Left ventricle myocardium inferior (tissue), 1 donor: Measurements from ENCODE around the gene SHISAL2A. TPM values are rescaled to one million over a fixed set of nuclear protein-coding genes. Genes with fewer than 3 reads are reported as not detected.

Experiments used
- DNase-seq: peaks from one replicate; pipeline ENCODE4 v3.0.0-alpha.2; 2020
- H3K27ac ChIP-seq: fragments of 200-600 bp; replicated peaks from 2 replicates; pipeline ENCODE4 v1.8.0; 2021
- H3K27me3 ChIP-seq: fragments of 200-600 bp; 2 replicates; pipeline ENCODE4 v1.8.0; 2021; ENCODE audit warnings: low read depth
- H3K36me3 ChIP-seq: fragments of 200-600 bp; 2 replicates; pipeline ENCODE4 v1.8.0; 2021
- H3K4me1 ChIP-seq: fragments of 200-600 bp; 2 replicates; pipeline ENCODE4 v1.8.0; 2021
- H3K4me3 ChIP-seq: fragments of 200-600 bp; 2 replicates; pipeline ENCODE4 v1.8.0; 2021; ENCODE audit warnings: mild to moderate bottlenecking, moderate library complexity
- H3K9me3 ChIP-seq: fragments of 200-600 bp; replicated peaks from 2 replicates; pipeline ENCODE4 v1.8.0; 2021
- intact Hi-C: fragments of 100-400 bp; cut with micrococcal nuclease; formaldehyde crosslinking; loops from one replicate; pipeline ENCODE4 v1.11.0; 2022
- total RNA-seq: library from RNA; stranded (reverse); fragmentation: NEBNext Ultra II Directional; extraction: Animal tissue kit (Norgen Biotek cat#: 25700); gene quantifications from one replicate; pipeline ENCODE4 v1.2.1, GENCODE V29; 2021
- TF ChIP-seq, protein P1 (sequence below): fragments of 200-600 bp; IDR thresholded peaks from 2 replicates; pipeline ENCODE4 v1.8.0; 2021; ENCODE audit warnings: antibody characterized with exemption, mild to moderate bottlenecking, borderline replicate concordance
- donor health status: DM: no; HTN: yes; CAD: no; lungs with severe emphysema.

Gene SHISAL2A
- total RNA-seq, 1 donor from 2014 or later = not detected

GRCh38 chr1:52592637-52593323 lies 40.2 kb upstream of the SHISAL2A start:
- no peak for DNase-seq
- intact Hi-C loops = no loop called here
- peak overlapping the region; percentile 27 for H3K27ac ChIP-seq
- H3K4me3 ChIP-seq = no peak overlapping the region
- H3K36me3 ChIP-seq = no peaks in the 10 kb centered on the region
- no peaks in the 10 kb centered on the region for H3K27me3 ChIP-seq
- H3K4me1 ChIP-seq = peaks cover 9% of the 10 kb centered on the region
- TF ChIP-seq, protein P1, sequence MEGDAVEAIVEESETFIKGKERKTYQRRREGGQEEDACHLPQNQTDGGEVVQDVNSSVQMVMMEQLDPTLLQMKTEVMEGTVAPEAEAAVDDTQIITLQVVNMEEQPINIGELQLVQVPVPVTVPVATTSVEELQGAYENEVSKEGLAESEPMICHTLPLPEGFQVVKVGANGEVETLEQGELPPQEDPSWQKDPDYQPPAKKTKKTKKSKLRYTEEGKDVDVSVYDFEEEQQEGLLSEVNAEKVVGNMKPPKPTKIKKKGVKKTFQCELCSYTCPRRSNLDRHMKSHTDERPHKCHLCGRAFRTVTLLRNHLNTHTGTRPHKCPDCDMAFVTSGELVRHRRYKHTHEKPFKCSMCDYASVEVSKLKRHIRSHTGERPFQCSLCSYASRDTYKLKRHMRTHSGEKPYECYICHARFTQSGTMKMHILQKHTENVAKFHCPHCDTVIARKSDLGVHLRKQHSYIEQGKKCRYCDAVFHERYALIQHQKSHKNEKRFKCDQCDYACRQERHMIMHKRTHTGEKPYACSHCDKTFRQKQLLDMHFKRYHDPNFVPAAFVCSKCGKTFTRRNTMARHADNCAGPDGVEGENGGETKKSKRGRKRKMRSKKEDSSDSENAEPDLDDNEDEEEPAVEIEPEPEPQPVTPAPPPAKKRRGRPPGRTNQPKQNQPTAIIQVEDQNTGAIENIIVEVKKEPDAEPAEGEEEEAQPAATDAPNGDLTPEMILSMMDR = no peak
- no peaks in the 10 kb centered on the region for H3K9me3 ChIP-seq

DNA sequence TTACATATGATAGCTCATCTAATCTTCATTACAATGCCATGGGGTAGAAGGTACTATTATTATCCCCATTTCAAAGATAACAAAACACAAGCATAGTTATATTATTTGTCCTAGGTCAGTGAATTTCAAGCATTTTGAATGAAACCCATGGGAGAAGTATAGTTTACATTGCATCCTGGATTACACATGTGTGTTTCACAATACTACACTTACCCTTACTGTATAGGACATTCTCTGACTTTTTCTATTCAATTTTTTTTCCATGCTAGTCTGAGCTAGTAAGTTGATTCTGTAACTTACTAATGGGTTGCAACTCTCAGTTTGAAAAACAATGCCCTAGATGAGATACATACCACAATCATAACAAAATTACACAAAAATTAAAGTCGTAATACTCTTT lies 39.5 kb upstream of the SHISAL2A start:
- no peak overlapping the region for H3K27ac ChIP-seq
- DNase-seq = no peak
- no peaks in the 10 kb centered on the region for H3K36me3 ChIP-seq
- no peaks in the 10 kb centered on the region for H3K9me3 ChIP-seq
- TF ChIP-seq, protein P1 = no peak
- no peak overlapping the region for H3K4me3 ChIP-seq
- intact Hi-C loops = no loop called here
- no peaks in the 10 kb centered on the region for H3K27me3 ChIP-seq
- peaks cover 9% of the 10 kb centered on the region for H3K4me1 ChIP-seq

- H3K4me3 ChIP-seq = no peak overlapping the region
- H3K9me3 ChIP-seq = no peaks in the 10 kb centered on the region
- no peaks in the 10 kb centered on the region for H3K36me3 ChIP-seq
- H3K27ac ChIP-seq = no peak overlapping the region
- intact Hi-C loops = no loop called here
- DNase-seq = no peak
- peaks cover 9% of the 10 kb centered on the region for H3K4me1 ChIP-seq
- TF ChIP-seq, protein P1 = no peak
- no peaks in the 10 kb centered on the region for H3K27me3 ChIP-seq
Measured at GRCh38 chr1:52595061-52595460, 37.9 kb upstream of the SHISAL2A start.

- Histone ChIP-seq H3K27me3 (no peaks in the 10 kb centered on the region), H3K4me3 (no peak overlapping the region), H3K9me3 (no peaks in the 10 kb centered on the region), H3K4me1 (peaks cover 19% of the 10 kb centered on the region), H3K27ac (no peak overlapping the region), H3K36me3 (no peaks in the 10 kb centered on the region)
- intact Hi-C loops = no loop called here
- TF ChIP-seq, protein P1 = no peak
- DNase-seq = no peak
Measured at GRCh38 chr1:52597912-52598311, 35.1 kb upstream of the SHISAL2A start.

DNA sequence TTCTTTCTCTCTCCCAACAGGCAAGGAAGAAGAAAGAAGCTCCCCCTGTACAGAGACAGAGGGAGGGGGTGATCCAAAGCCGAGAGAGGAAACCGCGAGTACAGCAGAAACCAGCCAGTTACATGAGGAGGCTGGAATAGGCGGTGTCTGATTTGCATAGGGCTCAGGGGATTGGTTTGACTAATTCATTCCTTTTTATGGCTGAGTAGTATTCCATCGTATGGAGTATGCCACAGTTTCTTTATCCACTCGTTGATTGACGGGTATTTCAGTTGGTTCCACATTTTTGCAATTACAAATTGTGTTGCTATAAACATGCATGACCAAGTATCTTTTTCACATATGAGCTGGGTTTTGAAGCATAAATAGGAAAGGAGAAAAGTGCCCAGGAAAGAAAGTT lies 34.2 kb upstream of the SHISAL2A start:
- TF ChIP-seq, protein P1 = no peak
- Histone ChIP-seq H3K36me3 (no peaks in the 10 kb centered on the region), H3K27ac (no peak overlapping the region), H3K27me3 (no peaks in the 10 kb centered on the region), H3K9me3 (no peaks in the 10 kb centered on the region), H3K4me1 (peaks cover 24% of the 10 kb centered on the region), H3K4me3 (no peak overlapping the region)
- no peak for DNase-seq
- intact Hi-C loops = no loop called here
